Esophagus muscularis mucosa (tissue), 4 donors: ENCODE measurements around the gene ADNP. TPM values are rescaled to one million over a fixed set of nuclear protein-coding genes. Genes with fewer than 3 reads are reported as not detected.

Source experiments
- DNase-seq: peaks from one replicate; pipeline ENCODE4 v3.0.0-alpha.2; 2017; ENCODE audit errors: extremely low spot score
- H3K27ac ChIP-seq, 4 donors: fragments of 200-600 bp; sonication (generic); replicated peaks in 1 of 4; 1 replicate in 3 of 4; 2 replicates in 1 of 4; pipeline ENCODE4 v1.5.1; 2016 to 2019; ENCODE audit warnings: mild to moderate bottlenecking in 1 of 4
- H3K27me3 ChIP-seq, 4 donors: fragments of 200-600 bp; sonication (generic); one replicate each; pipeline versions ENCODE4 v1.5.1 to v1.6.0; 2016 to 2019
- H3K36me3 ChIP-seq, 4 donors: fragments of 200-600 bp; sonication (generic); one replicate each; pipeline ENCODE4 v1.5.1; 2016 to 2019
- H3K4me1 ChIP-seq, 4 donors: fragments of 200-600 bp; sonication (generic); one replicate each; pipeline ENCODE4 v1.5.1; 2016 to 2019
- H3K4me3 ChIP-seq, 4 donors: fragments of 200-600 bp; sonication (generic); 1 replicate in 2 of 4; 2 replicates in 2 of 4; pipeline ENCODE4 v1.5.1; 2016 to 2019; ENCODE audit warnings: mild to moderate bottlenecking in 4 of 4, moderate library complexity in 1 of 4
- H3K9me3 ChIP-seq, 4 donors: fragments of 200-600 bp; sonication (generic); 1 replicate in 3 of 4; 2 replicates in 1 of 4; pipeline ENCODE4 v1.5.1; 2016 to 2019
- CTCF ChIP-seq, 3 experiments: fragments of 200-600 bp in 2 of 3; fragments of 450-650 bp in 1 of 3; sonication (generic) in 2 of 3; IDR thresholded peaks; one replicate each; pipeline ENCODE4 v1.5.1; 2017 to 2019; ENCODE audit warnings: antibody characterized with exemption in 3 of 3, mild to moderate bottlenecking in 2 of 3, moderate library complexity in 1 of 3
- EP300 ChIP-seq: sonication (generic); formaldehyde crosslinking; IDR thresholded peaks from one replicate; pipeline ENCODE4 v1.6.1; 2017; ENCODE audit warnings: antibody characterized with exemption
- POLR2A ChIP-seq: fragments of 450-650 bp; IDR thresholded peaks from one replicate; pipeline ENCODE4 v1.6.1; 2017; ENCODE audit warnings: antibody characterized with exemption, moderate library complexity, mild to moderate bottlenecking, low read depth
- POLR2AphosphoS5 ChIP-seq, 2 donors: sonication (generic); formaldehyde crosslinking; IDR thresholded peaks; one replicate each; pipeline ENCODE4 v1.6.1; 2017; ENCODE audit warnings: antibody characterized with exemption in 2 of 2
- WGBS: methylation state at CpG from one replicate; pipeline ENCODE4 v1.1.5; 2018; 5-methylcytosine and 5-hydroxymethylcytosine counted together
- intact Hi-C: fragments of 100-400 bp; cut with DNase I; formaldehyde crosslinking; loops from one replicate; pipeline ENCODE4 v1.15.1; 2023
- total RNA-seq, 4 donors: library from RNA; depleted of rRNA; stranded (reverse); fragments of >200 nt; gene quantifications; one replicate each; pipeline versions ENCODE4 v1.1.0 to v1.2.1, GENCODE V29; 2016

The ADNP gene
- total RNA-seq, 4 donors from 2014 or later: 39.1 to 59.8 (median 48.2) TPM

GRCh38 chr20:50874758-50875665 lies 56.2 kb downstream of the ADNP start:
- no peak for DNase-seq
- no peak overlapping the region for H3K4me3 ChIP-seq
- 92% methylated on average over 25 of the region's 28 CpGs for WGBS
- TF ChIP-seq CTCF (IDR thresholded peaks at IDR 0.05) (no peak), POLR2A (no peak), POLR2AphosphoS5 (IDR thresholded peaks at IDR 0.05) (no peak), EP300 (no peak)
- no peaks in the 10 kb centered on the region for H3K27me3 ChIP-seq
- H3K4me1 ChIP-seq: no peaks in the 10 kb centered on the region
- H3K9me3 ChIP-seq: no peaks in the 10 kb centered on the region
- H3K27ac ChIP-seq: no peak overlapping the region
- peaks cover 0 to 21% (median 6%) of the 10 kb centered on the region in 4 donors for H3K36me3 ChIP-seq
- intact Hi-C loops: no loop called here

GRCh38 chr20:50874111-50874757 lies 57.0 kb downstream of the ADNP start:
- no peak overlapping the region for H3K27ac ChIP-seq
- no peak overlapping the region for H3K4me3 ChIP-seq
- DNase-seq: no peak
- no peaks in the 10 kb centered on the region for H3K9me3 ChIP-seq
- H3K36me3 ChIP-seq: peaks cover 0 to 21% (median 6%) of the 10 kb centered on the region in 4 donors
- intact Hi-C loops: no loop called here
- H3K4me1 ChIP-seq: no peaks in the 10 kb centered on the region
- WGBS: 93% methylated on average over 2 of the region's 10 CpGs
- no peaks in the 10 kb centered on the region for H3K27me3 ChIP-seq
- TF ChIP-seq POLR2AphosphoS5 (IDR thresholded peaks at IDR 0.05): no peak
- no peak for TF ChIP-seq CTCF (IDR thresholded peaks at IDR 0.05)
- no peak for TF ChIP-seq POLR2A
- no peak for TF ChIP-seq EP300

GRCh38 chr20:50873585-50873984 lies 57.7 kb downstream of the ADNP start:
- DNase-seq: no peak
- Histone ChIP-seq H3K9me3 (no peaks in the 10 kb centered on the region), H3K36me3 (peaks cover 0 to 21% (median 6%) of the 10 kb centered on the region in 4 donors), H3K4me3 (no peak overlapping the region), H3K27me3 (no peaks in the 10 kb centered on the region), H3K27ac (no peak overlapping the region), H3K4me1 (no peaks in the 10 kb centered on the region)
- intact Hi-C loops: no loop called here
- 85% methylated on average over 4 of the region's 10 CpGs for WGBS
- TF ChIP-seq CTCF (IDR thresholded peaks at IDR 0.05) (no peak), POLR2AphosphoS5 (IDR thresholded peaks at IDR 0.05) (no peak), POLR2A (no peak), EP300 (no peak)

GRCh38 chr20:50872560-50873425 lies 58.4 kb downstream of the ADNP start:
- no peak for DNase-seq

More at GRCh38 chr20:50872560-50873425, 58.4 kb downstream of the ADNP start:
- peaks cover 0 to 20% (median 6%) of the 10 kb centered on the region in 4 donors for H3K36me3 ChIP-seq
- no peak overlapping the region for H3K27ac ChIP-seq
- intact Hi-C loops: no loop called here
- no peak for TF ChIP-seq POLR2AphosphoS5 (IDR thresholded peaks at IDR 0.05)
- no peak for TF ChIP-seq CTCF (IDR thresholded peaks at IDR 0.05)
- TF ChIP-seq EP300: no peak
- TF ChIP-seq POLR2A: no peak
- H3K4me3 ChIP-seq: no peak overlapping the region
- H3K27me3 ChIP-seq: no peaks in the 10 kb centered on the region
- H3K4me1 ChIP-seq: no peaks in the 10 kb centered on the region
- H3K9me3 ChIP-seq: no peaks in the 10 kb centered on the region
- 80% methylated on average over 16 of the region's 16 CpGs for WGBS
